Measurements from ENCODE around the gene ADCY3.

ADCY3 gene

GRCh38 chr2:24885221-24886125 is 34.6 kb downstream of the ADCY3 start:
- in situ Hi-C loops (cut with HindIII; ENCODE audit: low pct_ligation_motif_present, low pct_unique_long_range_greater_than_20kb, low sequenced_read_pairs), result no loop called here
- no peak for DNase-seq

DNA sequence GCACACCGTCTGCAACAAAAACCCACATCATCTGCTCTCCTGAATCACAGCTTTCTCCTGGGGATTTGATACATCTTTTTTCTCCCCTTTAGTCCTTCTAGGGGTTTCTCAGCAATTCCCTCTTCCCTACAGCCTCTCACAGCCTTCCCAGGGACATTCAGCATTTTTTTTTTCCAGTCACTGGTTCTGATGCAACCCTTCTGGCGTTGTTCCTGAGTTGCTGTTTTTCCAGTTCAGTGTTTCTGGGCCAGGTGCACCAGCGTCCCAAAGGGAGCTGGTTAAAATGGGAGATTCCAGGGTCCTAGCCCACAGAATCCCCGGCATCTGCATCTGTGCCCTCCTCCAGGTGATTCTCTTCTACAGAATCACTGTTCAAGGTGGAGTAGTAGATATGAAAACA is 36.1 kb downstream of the ADCY3 start:
- in situ Hi-C loops (cut with HindIII; ENCODE audit: low pct_ligation_motif_present, low pct_unique_long_range_greater_than_20kb, low sequenced_read_pairs), result no loop called here
- DNase-seq, result peak; percentile 44

DNA sequence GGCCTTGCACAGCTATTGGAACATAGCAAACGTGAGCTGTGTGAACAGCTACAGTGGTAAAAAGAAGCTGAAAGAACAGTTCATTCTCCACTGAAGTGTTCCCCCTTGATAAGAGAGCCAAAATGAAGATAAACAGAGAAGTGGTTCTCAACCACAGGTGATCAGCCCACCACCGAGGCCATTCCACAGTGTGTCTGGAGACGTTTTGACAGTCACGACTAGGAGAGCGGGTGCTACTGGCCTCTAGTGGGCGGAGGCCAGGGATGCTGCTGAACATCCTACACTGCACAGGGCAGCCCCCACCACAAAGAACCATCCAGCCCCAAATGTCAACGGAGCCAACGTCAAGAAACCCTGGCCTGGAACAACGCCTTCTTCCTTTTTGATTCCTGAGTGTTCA is 38.4 kb downstream of the ADCY3 start:
- in situ Hi-C loops (cut with HindIII; ENCODE audit: low pct_ligation_motif_present, low pct_unique_long_range_greater_than_20kb, low sequenced_read_pairs), result no loop called here
- DNase-seq, result no peak

GRCh38 chr2:24881158-24881557 is 38.9 kb downstream of the ADCY3 start:
- no peak for DNase-seq
- in situ Hi-C loops (cut with HindIII; ENCODE audit: low pct_ligation_motif_present, low pct_unique_long_range_greater_than_20kb, low sequenced_read_pairs), result no loop called here

DNA sequence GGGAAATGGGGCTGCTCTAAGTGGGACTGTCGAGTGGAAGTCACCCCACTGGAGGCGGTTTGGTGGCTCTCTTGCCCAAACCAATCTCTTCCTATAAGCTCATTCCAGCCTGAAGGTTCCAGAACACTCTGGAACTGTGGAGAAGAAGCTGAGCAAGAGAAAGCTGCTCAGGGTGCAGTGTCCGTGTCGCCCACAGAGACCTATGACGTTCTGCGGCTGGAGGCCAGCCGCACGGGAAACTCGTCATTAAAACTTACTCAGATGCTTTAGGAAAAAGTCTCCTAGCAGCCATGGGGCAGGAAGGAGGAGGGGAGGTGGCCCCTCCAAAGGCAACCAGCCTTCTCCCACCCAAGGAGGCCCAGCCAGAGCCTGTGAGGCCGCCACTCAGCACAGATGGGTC is 41.7 kb downstream of the ADCY3 start:
- DNase-seq, result no peak
- in situ Hi-C loops (cut with HindIII; ENCODE audit: low pct_ligation_motif_present, low pct_unique_long_range_greater_than_20kb, low sequenced_read_pairs), result no loop called here

DNA sequence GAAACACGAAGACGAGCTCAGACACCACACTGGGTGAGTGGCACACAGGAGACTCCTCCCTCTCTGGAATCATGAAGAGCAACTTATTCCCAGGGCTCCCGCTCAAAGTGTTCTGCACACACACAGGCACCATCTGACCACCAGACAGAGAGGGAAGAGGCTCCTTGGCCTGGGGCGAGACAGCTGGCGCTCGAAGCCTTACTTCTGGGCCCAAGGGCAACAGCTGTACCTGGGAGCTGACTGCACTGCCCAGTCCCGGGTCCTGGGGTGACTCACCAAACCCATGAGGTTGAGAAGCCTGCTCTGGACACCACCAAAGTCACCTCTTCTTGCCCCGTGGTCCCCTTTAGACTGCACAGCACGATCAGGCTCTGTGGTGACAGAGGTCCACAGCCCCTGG is 42.4 kb downstream of the ADCY3 start:
- no peak for DNase-seq
- in situ Hi-C loops (cut with HindIII; ENCODE audit: low pct_ligation_motif_present, low pct_unique_long_range_greater_than_20kb, low sequenced_read_pairs), result no loop called here

DNA sequence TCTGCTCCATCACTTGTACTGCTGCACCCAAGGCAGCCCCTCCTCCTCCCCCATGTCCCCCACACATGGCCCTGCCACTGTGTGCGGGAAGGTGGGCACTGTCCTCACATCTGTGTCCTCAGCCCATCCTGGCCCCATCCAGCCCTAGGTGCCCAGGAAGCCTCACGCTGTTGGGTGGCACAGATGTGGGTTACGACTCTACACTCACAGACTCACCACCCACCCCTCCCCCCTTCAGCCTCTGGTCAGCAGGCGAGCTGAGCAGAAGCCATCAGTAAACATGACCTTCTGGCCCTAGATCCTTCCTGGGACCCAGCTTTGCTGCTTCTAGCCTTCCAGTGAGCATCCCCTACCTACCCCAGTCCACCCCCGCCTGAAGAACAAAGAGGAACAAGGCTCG is 43.0 kb downstream of the ADCY3 start:
- in situ Hi-C loops (cut with HindIII; ENCODE audit: low pct_ligation_motif_present, low pct_unique_long_range_greater_than_20kb, low sequenced_read_pairs), result no loop called here
- no peak for DNase-seq

GRCh38 chr2:24875901-24876300 is 44.1 kb downstream of the ADCY3 start:
- in situ Hi-C loops (cut with HindIII; ENCODE audit: low pct_ligation_motif_present, low pct_unique_long_range_greater_than_20kb, low sequenced_read_pairs), result no loop called here

DNA sequence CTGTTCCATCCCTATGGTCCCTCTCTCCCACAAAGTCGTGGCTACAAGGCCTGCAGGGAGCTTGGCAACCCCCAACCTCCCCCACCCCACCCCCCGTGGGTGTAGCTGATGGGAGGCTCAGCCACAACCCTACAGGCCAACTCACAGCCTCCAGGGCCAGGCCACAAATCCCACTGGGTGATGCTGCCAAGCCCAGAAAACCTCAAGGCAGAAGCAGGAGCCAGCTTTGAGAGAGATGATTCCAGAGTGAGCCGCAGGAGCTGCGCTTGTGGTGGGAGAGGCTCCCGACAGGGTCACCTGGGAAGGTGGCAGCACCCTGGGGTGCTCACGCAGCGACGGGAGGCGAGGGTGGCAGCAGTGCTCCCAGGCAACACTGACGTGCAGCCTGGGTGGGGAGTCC is 44.8 kb downstream of the ADCY3 start:
- DNase-seq, result no peak
- in situ Hi-C loops (cut with HindIII; ENCODE audit: low pct_ligation_motif_present, low pct_unique_long_range_greater_than_20kb, low sequenced_read_pairs), result no loop called here

More at GRCh38 chr2:24875901-24876300, 44.1 kb downstream of the ADCY3 start:
- no peak for DNase-seq

- in situ Hi-C loops (cut with HindIII; ENCODE audit: low pct_ligation_motif_present, low pct_unique_long_range_greater_than_20kb, low sequenced_read_pairs), result no loop called here
- DNase-seq, result no peak
These were observed 46.0 kb downstream of the ADCY3 start for GRCh38 chr2:24874035-24874434.

DNA sequence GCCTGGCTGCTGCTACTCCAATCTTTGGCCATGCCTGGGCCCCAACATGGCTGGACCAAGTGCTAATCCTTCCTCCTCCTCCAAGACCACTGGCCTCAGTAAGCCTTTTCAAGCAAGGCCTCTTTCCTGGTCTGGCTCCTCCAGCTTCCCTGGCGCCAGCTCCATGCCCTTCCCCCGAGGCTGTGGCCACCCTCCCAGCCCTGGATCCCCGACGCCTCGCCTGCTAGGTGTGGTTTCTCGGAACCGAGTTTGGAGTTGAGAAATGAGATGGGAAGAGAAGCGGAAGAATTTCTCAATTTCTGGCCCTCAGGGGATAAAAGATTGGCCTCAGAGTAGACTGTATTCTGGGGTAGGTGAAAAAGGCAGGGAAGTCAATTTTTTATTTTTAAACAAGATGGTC is 46.4 kb downstream of the ADCY3 start:
- in situ Hi-C loops (cut with HindIII; ENCODE audit: low pct_ligation_motif_present, low pct_unique_long_range_greater_than_20kb, low sequenced_read_pairs), result no loop called here

DNA sequence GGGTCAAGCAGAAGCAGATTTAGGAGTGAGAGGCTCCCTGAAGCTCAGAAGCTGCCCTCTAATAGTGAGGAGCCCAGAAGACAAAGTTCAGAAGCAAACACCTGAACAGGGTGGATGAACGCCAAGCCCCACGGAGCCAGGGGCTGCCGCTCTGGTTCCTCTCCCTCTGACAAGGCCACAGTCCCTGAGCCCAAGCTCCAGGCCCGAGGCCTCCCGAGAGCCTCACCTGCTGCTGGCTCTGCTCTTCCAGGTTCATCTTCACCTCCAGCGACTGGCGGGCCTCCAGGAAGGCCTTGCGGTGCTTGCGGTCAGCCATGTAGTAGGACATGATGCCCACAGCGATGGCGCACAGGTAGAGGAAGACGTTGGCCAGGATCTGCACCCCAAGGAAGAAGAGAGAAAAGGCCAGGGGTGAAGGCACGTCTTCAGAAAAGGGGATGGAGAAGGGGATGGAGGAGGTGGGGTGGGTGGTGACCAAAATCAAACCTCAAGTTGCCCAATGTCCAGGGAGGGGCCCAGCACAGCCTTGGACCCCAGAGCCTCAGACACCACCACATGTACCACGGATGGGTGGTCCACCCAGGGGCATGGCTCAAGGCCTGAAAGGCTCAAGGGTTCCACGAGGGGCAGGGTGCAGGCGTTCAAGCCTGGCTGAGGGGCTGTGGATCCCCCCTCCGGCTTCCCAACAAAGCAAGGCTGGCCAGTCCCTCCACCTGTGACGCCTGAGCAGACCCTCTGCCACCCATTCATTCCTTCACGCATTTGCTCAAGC is 47.5 kb downstream of the ADCY3 start:
- in situ Hi-C loops (cut with HindIII; ENCODE audit: low pct_ligation_motif_present, low pct_unique_long_range_greater_than_20kb, low sequenced_read_pairs), result no loop called here

More for the DNA sequence above, 46.4 kb downstream of the ADCY3 start:
- DNase-seq, result no peak

GRCh38 chr2:24871852-24872333 is 48.1 kb downstream of the ADCY3 start:
- DNase-seq, result no peak
- in situ Hi-C loops (cut with HindIII; ENCODE audit: low pct_ligation_motif_present, low pct_unique_long_range_greater_than_20kb, low sequenced_read_pairs), result no loop called here

More for the DNA sequence above, 47.5 kb downstream of the ADCY3 start:
- DNase-seq, result no peak

- in situ Hi-C loops (cut with HindIII; ENCODE audit: low pct_ligation_motif_present, low pct_unique_long_range_greater_than_20kb, low sequenced_read_pairs), result no loop called here
- no peak for DNase-seq
These were observed 48.9 kb downstream of the ADCY3 start for GRCh38 chr2:24870891-24871705.

DNA sequence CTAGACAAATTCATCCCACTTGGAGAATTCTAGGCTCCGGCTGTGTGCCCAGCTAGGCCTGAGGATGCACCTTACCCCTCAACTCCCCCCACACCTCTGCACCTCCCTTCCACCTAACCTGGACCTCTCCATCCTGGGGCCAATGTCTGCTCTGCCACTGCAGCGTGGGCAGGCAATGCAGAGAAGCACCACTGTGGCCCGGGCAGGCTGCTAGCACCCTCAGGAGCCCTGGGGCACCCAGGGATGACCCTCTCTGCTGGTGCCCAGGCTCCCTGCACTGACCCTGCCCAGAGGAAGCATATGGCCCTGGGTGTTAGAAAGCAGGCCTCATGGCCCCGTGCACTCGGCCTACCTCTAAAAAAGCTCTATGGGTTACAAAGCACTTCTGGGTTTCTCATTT is 49.6 kb downstream of the ADCY3 start:
- no peak for DNase-seq

DNA sequence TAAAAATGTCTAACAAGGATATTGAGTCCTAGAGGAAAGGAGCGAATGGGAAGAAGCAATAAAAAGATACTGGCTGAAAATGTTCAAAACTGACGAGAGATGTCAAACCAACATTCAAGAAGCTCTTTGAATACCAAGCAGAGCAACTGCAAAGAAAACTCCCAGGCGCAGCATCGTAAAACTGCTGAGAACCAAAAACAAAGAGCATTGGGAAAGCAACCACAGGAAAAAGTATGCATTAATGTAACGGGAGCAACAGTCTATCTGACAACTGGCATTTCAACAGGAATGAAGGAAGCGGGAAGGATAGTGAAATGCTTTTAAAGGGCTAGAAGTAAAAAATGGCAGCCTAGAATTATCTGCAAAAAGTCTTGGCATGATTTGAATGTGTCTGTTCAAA is 53.1 kb downstream of the ADCY3 start:
- in situ Hi-C loops (cut with HindIII; ENCODE audit: low pct_ligation_motif_present, low pct_unique_long_range_greater_than_20kb, low sequenced_read_pairs), result no loop called here

More for the DNA sequence above, 49.6 kb downstream of the ADCY3 start:
- in situ Hi-C loops (cut with HindIII; ENCODE audit: low pct_ligation_motif_present, low pct_unique_long_range_greater_than_20kb, low sequenced_read_pairs), result no loop called here

DNA sequence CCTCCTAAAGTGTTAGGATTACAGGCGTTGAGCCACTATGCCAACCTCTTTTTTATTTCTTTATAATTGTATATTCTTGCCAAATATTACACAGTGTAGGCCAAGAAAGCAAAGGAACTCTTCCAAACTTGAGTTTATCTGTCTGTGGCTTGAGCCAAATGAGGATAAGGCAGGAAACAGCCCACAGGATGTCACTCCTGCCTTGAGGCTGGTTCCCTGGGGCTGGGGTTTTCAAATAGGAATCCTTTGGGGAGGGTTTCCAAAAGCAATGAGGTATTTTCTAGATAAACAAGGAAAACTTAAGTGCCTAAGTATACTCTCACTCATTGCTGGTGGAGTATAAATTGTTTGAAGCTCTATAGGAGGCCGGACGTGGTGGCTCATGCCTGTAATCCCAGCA is 56.4 kb downstream of the ADCY3 start:
- in situ Hi-C loops (cut with HindIII; ENCODE audit: low pct_ligation_motif_present, low pct_unique_long_range_greater_than_20kb, low sequenced_read_pairs), result no loop called here
- no peak for DNase-seq

More for the DNA sequence above, 53.1 kb downstream of the ADCY3 start:
- no peak for DNase-seq

DNA sequence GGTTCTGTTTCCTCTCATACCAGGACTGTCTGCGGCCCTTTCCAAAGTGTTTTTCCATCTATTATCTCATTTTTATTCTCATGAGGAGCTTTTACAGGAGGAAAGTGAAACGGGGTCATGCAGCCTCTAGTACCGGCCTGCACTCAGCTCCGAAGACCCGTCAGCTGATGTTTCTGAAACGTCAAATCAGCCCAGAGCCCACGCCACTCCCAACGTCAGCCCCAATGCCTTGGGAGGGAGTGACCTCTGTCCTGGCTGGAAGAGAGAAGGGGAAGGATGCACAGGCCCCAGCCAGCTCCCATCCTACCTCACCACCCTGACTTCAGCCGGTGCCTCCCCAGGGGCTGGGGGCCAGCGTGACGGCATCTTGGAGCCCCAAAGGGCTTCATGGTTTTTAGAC is 58.5 kb downstream of the ADCY3 start:
- in situ Hi-C loops (cut with HindIII; ENCODE audit: low pct_ligation_motif_present, low pct_unique_long_range_greater_than_20kb, low sequenced_read_pairs), result no loop called here

GRCh38 chr2:24860631-24861030 is 59.4 kb downstream of the ADCY3 start:
- in situ Hi-C loops (cut with HindIII; ENCODE audit: low pct_ligation_motif_present, low pct_unique_long_range_greater_than_20kb, low sequenced_read_pairs), result no loop called here
- no peak for DNase-seq

More for the DNA sequence above, 58.5 kb downstream of the ADCY3 start:
- no peak for DNase-seq
